CD4-positive, alpha-beta T cell treated with Interleukin-17A for 1 hour (primary cell): ENCODE measurements around the gene MRPL36.

Experiments
- DNase-seq: peaks from one replicate; pipeline ENCODE4 v3.0.0-alpha.2; 2020

MRPL36 gene

DNA sequence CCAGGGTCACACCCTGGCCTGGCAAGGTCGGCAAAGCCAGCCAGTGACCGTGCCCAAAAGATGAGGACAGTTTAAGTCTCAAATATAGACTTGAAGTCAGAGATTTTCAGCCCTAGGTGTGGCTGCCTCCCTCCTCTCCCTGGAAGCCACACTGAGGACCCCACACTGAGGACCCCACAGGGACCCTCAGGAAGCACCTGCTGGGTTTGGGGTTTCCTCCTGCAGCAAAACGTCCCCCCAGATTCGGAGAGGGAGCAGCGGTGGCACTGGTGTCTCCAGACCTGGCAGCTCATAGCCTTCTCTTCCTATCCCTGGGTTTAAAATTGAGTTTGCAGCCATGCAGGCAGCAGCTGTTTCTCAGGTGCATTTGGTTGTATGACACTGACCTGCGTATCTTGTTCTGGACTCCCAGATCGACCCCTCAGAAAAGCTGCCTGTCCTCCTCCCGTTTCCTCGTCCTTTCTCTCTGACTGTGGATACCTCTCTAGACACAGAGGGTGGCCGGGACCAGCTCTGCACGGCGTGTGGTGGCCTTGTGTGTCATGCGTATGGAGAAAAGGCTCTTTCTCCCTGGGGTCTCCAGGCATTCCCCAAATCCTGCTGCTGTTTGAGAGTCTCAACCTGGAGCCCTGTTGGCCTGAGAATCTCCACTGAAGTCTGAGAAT is 36.6 kb downstream of the MRPL36 start:
- no peak for DNase-seq

GRCh38 chr5:1762121-1762882 is 37.3 kb downstream of the MRPL36 start:
- DNase-seq: no peak

DNA sequence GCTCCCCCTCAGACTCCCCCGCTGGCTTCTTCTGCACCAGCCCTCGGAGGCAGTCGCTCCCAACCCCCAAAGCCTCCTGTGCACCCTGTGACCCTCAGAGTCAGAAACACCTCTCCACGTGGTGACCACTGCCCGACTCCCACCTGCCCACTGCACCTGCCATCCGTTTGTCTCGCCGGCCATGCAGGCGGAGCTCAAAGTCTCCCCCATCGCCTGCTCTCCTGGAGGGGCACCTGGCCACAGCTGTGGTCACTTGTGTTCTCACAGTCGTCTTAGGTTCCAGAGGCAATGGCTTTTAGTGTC is 38.2 kb downstream of the MRPL36 start:
- DNase-seq: no peak

DNA sequence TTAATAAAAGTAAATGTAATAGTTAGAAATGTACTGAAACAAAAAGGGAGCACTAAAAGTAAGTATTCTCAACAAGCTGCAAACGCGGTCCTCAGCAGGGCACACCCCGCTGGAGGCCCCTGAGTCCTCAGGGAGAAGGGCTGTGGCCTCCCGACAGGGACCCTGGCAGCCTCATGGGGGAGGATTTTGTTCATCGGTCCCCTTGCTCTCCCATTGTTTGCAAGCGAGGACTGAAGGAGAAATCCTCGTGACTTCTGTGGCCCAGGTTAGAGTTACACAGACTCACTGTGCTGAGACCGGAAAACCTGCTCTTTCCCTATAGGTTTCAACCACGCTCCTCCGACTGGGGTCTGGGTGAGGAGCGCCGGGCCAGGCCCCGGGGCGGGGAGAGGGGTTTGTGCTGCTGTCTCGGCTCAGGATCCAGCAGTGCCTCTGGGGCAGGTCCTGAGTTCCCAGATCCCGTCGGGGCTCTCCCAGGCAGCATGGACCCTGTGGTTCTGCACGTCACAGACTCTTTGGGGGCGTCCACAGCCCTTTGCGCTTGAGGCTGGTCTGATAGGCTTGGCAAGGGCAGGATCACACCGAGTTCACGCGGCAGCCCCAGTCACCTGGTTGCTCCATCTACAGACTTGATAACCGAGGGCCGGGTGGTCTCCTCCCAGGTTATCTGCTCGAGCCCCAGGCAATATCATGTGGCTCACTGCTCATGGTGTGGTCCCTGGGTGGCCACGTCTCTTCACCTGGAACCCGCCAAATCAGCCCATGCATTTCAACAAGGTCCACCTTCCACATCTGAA is 38.8 kb downstream of the MRPL36 start:
- DNase-seq: no peak

GRCh38 chr5:1760231-1760630 is 39.4 kb downstream of the MRPL36 start:
- DNase-seq: no peak

DNA sequence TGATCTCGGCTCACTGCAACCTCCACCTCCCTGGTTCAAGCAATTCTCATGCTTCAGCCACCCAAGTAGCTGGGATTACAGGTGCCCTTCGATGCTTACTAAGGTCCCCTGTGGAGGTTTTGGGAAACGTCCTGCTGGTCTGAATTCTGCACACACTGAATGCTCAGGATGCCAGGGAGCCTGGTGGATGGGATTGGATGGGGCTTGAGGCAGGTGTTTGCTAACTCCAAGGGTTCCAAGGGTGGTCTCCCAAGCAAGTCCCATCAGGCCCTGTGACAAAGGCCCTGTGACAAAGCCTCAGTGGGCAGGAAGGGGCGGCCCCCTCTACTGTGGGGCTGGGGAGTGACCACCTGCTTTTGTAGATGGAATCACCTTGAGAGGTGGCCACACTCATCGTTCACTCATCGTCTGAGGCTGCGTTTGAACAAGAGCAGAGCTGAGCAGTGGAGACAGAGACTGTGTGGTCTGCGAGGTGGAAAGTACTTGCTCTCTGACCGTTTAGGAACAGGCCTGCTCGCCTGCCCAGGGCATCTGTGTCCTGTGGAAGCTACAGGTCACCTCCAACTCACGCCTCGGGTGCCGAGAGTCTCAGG is 40.2 kb downstream of the MRPL36 start:
- no peak for DNase-seq

GRCh38 chr5:1758574-1758973 is 41.1 kb downstream of the MRPL36 start:
- no peak for DNase-seq

- DNase-seq: no peak
Observed at GRCh38 chr5:1757511-1757910, 42.1 kb downstream of the MRPL36 start.

- DNase-seq: no peak
Observed at GRCh38 chr5:1756481-1756880, 43.2 kb downstream of the MRPL36 start.

DNA sequence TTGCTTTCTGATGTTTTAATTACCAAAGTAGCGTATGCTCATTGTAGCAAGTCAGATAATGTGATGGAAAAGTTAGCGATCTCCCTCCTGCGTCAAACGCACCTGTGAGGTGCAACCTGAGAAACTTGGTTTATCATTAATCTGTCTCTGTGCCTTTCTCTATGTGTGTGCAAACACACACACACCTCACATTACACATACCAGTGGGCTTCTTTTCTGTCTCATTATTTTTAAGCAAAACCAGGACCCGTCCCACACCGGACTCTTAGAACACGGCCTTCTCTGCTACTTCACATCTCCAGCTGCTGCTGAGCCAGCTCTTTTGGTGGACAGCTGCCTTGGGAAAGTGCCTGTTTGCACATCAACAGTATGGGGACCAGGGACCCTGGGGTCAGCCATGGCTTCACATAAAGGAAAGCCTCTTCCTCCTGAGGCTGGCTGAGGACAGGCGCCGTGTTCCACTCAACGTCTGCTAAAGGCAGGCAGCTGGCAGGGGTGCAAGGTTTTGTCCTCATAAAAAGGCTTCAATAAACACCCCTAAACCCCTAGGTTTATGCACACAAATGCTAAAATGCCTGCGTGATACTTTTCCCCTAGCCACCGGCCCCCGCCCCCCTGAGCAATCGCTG is 44.2 kb downstream of the MRPL36 start:
- DNase-seq: no peak

DNA sequence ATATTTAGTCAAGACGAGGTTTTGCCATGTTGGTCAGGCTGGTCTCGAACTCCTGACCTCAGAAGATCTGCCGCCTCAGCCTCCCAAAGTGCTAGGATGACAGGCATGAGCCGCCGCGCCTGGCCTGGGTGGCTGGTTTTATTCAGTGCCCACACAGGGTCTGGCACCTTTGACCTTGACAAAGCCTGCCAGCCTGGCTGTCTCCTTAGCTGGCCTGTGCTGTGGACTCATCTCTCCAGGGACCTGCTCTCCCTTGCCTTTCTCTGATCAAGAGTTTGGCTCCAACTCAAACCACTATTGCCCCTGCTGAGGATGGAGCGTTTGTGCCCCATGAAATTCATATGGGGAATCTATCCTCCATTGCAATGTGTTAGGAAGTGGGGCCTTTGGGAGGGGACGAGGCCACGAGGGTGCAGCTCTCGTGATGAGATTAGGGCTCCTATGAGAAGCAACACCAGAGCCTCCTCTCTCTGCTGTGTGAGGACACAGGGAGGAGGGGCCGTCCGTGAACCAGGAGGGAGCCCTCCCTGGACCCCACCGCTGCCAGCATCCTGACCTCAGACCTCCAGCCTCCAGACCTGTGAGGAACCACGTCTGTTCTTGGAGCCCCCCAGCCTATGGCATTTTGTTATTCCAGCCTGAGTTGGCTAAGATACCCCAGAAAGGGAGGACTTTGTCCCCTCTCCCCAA is 45.0 kb downstream of the MRPL36 start:
- DNase-seq: no peak

DNA sequence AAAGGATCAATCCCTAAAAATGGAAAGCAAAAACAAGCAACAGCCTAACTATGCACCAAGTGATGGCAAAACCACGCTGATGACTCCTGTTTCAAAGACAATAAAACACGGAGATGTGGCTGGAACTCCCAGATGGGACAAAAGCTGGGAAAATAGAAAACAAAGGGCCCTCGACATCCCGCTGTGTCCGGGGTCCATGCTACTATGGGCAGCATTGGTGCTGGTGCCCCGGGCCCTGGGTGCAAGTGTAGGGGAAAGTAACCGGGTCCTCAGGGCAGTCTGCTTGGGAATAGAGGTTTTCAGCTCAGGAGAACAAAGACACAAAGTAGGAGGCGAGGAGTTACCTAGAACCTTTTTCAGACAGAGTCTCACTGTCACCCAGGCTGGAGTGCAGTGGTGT is 46.1 kb downstream of the MRPL36 start:
- no peak for DNase-seq

DNA sequence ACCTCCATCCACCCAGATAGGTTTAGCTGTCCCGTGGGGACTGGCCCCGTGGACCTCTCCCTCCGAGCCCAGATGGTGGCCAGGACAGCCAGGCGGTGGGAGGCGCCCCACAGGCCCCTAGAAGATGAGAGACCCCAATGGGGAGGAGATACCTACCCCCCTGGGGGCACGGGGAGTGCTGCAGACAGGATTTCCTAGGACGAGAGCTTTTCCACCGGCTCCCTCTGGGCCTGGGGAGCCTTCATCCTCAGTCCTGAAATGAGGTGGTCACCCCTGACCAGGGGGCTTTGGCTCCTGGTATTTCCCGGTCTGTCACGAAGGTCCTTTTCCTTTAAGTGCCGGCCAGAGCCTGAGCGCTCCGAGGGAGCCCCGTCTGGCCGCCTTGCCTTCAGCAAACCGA is 46.8 kb downstream of the MRPL36 start:
- no peak for DNase-seq

GRCh38 chr5:1751864-1752822 is 47.5 kb downstream of the MRPL36 start:
- no peak for DNase-seq

- DNase-seq: no peak
Observed at GRCh38 chr5:1751026-1751863, 48.4 kb downstream of the MRPL36 start.

GRCh38 chr5:1750469-1750868 is 49.2 kb downstream of the MRPL36 start:
- no peak for DNase-seq

- no peak for DNase-seq
Observed at GRCh38 chr5:1749346-1750124, 50.1 kb downstream of the MRPL36 start.

- no peak for DNase-seq
Observed at GRCh38 chr5:1748845-1749244, 50.8 kb downstream of the MRPL36 start.
